Endothelial cell of umbilical vein (primary cell): ENCODE data around the gene MRPL58. TPM values are rescaled to one million over a fixed set of nuclear protein-coding genes. Genes with fewer than 3 reads are reported as not detected.

Source experiments
- BruUV-seq: library from RNA; stranded (reverse); fragments of 400-500 nt; replicated peaks from 2 replicates; lab custom pipeline; 2021; lab: Mats Ljungman, UMichigan
- CTCF ChIA-PET: fragments of 300-600, 350-600 bp; sonication (Branson Sonifier 250); formaldehyde crosslinking; loops from one replicate; lab custom pipeline; 2021; ENCODE audit warnings: antibody characterized with exemption, inconsistent platforms; lab: Charles Lee
- POLR2A ChIA-PET: fragments of 300-600, 350-600 bp; sonication (Branson Sonifier 250); formaldehyde crosslinking; loops from one replicate; lab custom pipeline; 2021; ENCODE audit warnings: antibody characterized with exemption, inconsistent platforms; lab: Charles Lee
- DNase-seq: peaks from one replicate; pipeline ENCODE4 v3.0.0-alpha.2; 2011; ENCODE audit warnings: low read depth, low spot score
- FAIRE-seq: peaks from 2 replicates; lab custom pipeline; 2011; peaks lifted over from hg19 to GRCh38; lab: Jason Lieb, UNC
- H2AFZ ChIP-seq: 2 replicates; pipeline ENCODE4 v1.6.0; 2012; ENCODE audit warnings: low read depth, low read length, control low read depth, inconsistent platforms
- H3K27ac ChIP-seq: 2 replicates; pipeline ENCODE4 v1.5.1; 2011; ENCODE audit warnings: low read depth, mild to moderate bottlenecking, control low read depth, low read length, moderate library complexity; ENCODE audit not compliant: insufficient read depth
- H3K27me3 ChIP-seq, 2 experiments: 2 replicates each; pipeline versions ENCODE4 v1.6.0 to v1.6.1; 2011; ENCODE audit warnings: low read length in 2 of 2, mixed read lengths in 1 of 2; ENCODE audit not compliant: control insufficient read depth in 2 of 2, insufficient read depth in 2 of 2
- H3K36me3 ChIP-seq, 2 experiments: 2 replicates in 1 of 2; 3 replicates in 1 of 2; pipeline ENCODE4 v1.5.1; 2011; ENCODE audit warnings: low read length in 2 of 2, mild to moderate bottlenecking in 1 of 2, moderate library complexity in 1 of 2; ENCODE audit not compliant: control insufficient read depth in 2 of 2, insufficient read depth in 2 of 2; ENCODE audit errors: extremely low read depth in 1 of 2
- H3K4me1 ChIP-seq: 3 replicates; pipeline ENCODE4 v1.5.1; 2011; ENCODE audit warnings: mild to moderate bottlenecking, low read length; ENCODE audit not compliant: control insufficient read depth, insufficient read depth; ENCODE audit errors: extremely low read depth
- H3K4me2 ChIP-seq: 2 replicates; pipeline ENCODE4 v1.6.1; 2011; ENCODE audit warnings: low read length, control low read depth, mixed read lengths; ENCODE audit not compliant: insufficient read depth
- H3K4me3 ChIP-seq, 3 experiments: fragments of 200-600 bp in 1 of 3; sonication (generic), shearing (Covaris generic) in 1 of 3; replicated peaks in 1 of 3; 2 replicates each; pipeline ENCODE4 v1.5.1; 2011 to 2016; ENCODE audit warnings: control low read depth in 3 of 3, low read length in 3 of 3, mild to moderate bottlenecking in 2 of 3, inconsistent platforms in 1 of 3, low read depth in 1 of 3, moderate library complexity in 1 of 3; ENCODE audit not compliant: insufficient read depth in 1 of 3
- H3K79me2 ChIP-seq: 2 replicates; pipeline ENCODE4 v1.6.0; 2012; ENCODE audit warnings: low read length, inconsistent platforms; ENCODE audit not compliant: control insufficient read depth, insufficient read depth
- H3K9ac ChIP-seq: replicated peaks from 2 replicates; pipeline ENCODE3; 2011; ENCODE audit warnings: low read length, control low read depth; ENCODE audit not compliant: insufficient read depth; ENCODE audit errors: extremely low read depth
- H3K9me1 ChIP-seq: replicated peaks from 3 replicates; pipeline ENCODE4 v1.6.0; 2011; ENCODE audit warnings: mild to moderate bottlenecking, low read length; ENCODE audit not compliant: control insufficient read depth, insufficient read depth; ENCODE audit errors: extremely low read depth
- H3K9me3 ChIP-seq: replicated peaks from 2 replicates; pipeline ENCODE4 v1.5.1; 2012; ENCODE audit warnings: low read length, inconsistent platforms; ENCODE audit not compliant: control insufficient read depth, insufficient read depth
- H4K20me1 ChIP-seq: replicated peaks from 2 replicates; pipeline ENCODE3; 2011; ENCODE audit warnings: mild to moderate bottlenecking, low read length; ENCODE audit not compliant: control insufficient read depth, insufficient read depth; ENCODE audit errors: extremely low read depth
- CTCF ChIP-seq, 2 donors: IDR thresholded peaks; 1 replicate in 1 of 2; 2 replicates in 1 of 2; pipeline ENCODE4 v1.5.1; 2011; ENCODE audit warnings: low read length in 2 of 2, mild to moderate bottlenecking in 2 of 2, moderate library complexity in 2 of 2, control low read depth in 1 of 2, inconsistent platforms in 1 of 2, low read depth in 1 of 2; ENCODE audit not compliant: insufficient read depth in 1 of 2; ENCODE audit errors: extremely low read depth in 1 of 2
- EZH2 ChIP-seq: IDR thresholded peaks from 2 replicates; pipeline ENCODE4 v1.6.1; 2012; ENCODE audit warnings: borderline replicate concordance, low read depth, mild to moderate bottlenecking, moderate library complexity, low read length, inconsistent platforms; ENCODE audit not compliant: severe bottlenecking
- FOS ChIP-seq: IDR thresholded peaks from 2 replicates; pipeline ENCODE4 v1.6.1; 2011; ENCODE audit warnings: mild to moderate bottlenecking, low read length, moderate library complexity, borderline replicate concordance; ENCODE audit not compliant: insufficient read depth
- GATA2 ChIP-seq: IDR thresholded peaks from 2 replicates; pipeline ENCODE4 v1.7.0; 2011; ENCODE audit warnings: low read depth, mild to moderate bottlenecking, moderate library complexity, mixed read lengths, low read length; ENCODE audit not compliant: insufficient read length, insufficient read depth
- JUN ChIP-seq: IDR thresholded peaks from 2 replicates; pipeline ENCODE4 v1.6.1; 2011; ENCODE audit warnings: borderline replicate concordance, low read depth; ENCODE audit not compliant: insufficient read length, insufficient read depth
- MAX ChIP-seq: IDR thresholded peaks from 2 replicates; pipeline ENCODE4 v1.6.1; 2011; ENCODE audit not compliant: insufficient read depth, insufficient read length
- MYC ChIP-seq: IDR thresholded peaks from one replicate; pipeline ENCODE4 v1.6.1; 2011; ENCODE audit warnings: mild to moderate bottlenecking, low read depth, low read length
- POLR2A ChIP-seq: IDR thresholded peaks from 2 replicates; pipeline ENCODE4 v1.6.1; 2012; ENCODE audit warnings: low read depth, mild to moderate bottlenecking, control low read depth, low read length
- POLR2AphosphoS5 ChIP-seq: IDR thresholded peaks from 2 replicates; pipeline ENCODE4 v1.6.1; 2012; ENCODE audit warnings: low read depth, mild to moderate bottlenecking, control low read depth, low read length, moderate library complexity; ENCODE audit not compliant: insufficient read depth
- dilution Hi-C: fragments of 300-500 bp; cut with MboI; formaldehyde crosslinking; loops from one replicate; pipeline ENCODE4 v1.15.0; 2019; ENCODE audit warnings: low sequenced_read_pairs; ENCODE audit not compliant: extremely low pct_ligation_motif_present
- intact Hi-C: fragments of 100-400 bp; cut with micrococcal nuclease; formaldehyde crosslinking; loops from one replicate; pipeline ENCODE4 v1.10.0; 2022
- polyA plus RNA-seq, 4 experiments: library from polyadenylated mRNA; depleted of rRNA in 3 of 4; stranded (reverse) in 3 of 4; unstranded in 1 of 4; fragments of >200 nt; gene quantifications; 2 replicates each; pipeline versions ENCODE4 v1.2.1 to v1.2.3, GENCODE V29; 2011 to 2012; ENCODE audit warnings: missing spikeins in 1 of 4
- total RNA-seq: library from RNA; stranded (reverse); gene quantifications from 2 replicates; pipeline ENCODE4 v1.2.3, GENCODE V29; 2021

The MRPL58 gene
- total and polyA plus RNA-seq, 2 donors (not counting 3 experiments of a cell fraction or from before 2014, with no cell fraction given) = 38.0 to 43.7 TPM

GRCh38 chr17:74995847-74996246, 16.6 kb upstream of the MRPL58 start:
- H3K27ac ChIP-seq = no peak overlapping the region
- no peaks in the 10 kb centered on the region for H3K4me1 ChIP-seq
- POLR2A ChIA-PET = no interaction called here
- H3K9ac ChIP-seq = no peak overlapping the region
- no TSS peak for BruUV-seq
- no peaks in the 10 kb centered on the region for H4K20me1 ChIP-seq
- dilution Hi-C loops = no loop called here
- no peaks in the 10 kb centered on the region for H3K27me3 ChIP-seq
- FAIRE-seq (no peak), DNase-seq (no peak)
- CTCF ChIA-PET = interaction anchor here (0.9 to 1.0 kb wide), 2 partner anchors 9 to 260 kb away, joined by 3 read pairs; no protein-coding TSS in a partner anchor
- no peaks in the 10 kb centered on the region for H3K9me1 ChIP-seq
- H3K4me3 ChIP-seq = no peak overlapping the region
- peaks cover 0 to 4% of the 10 kb centered on the region in 2 experiments for H3K36me3 ChIP-seq
- no peak overlapping the region for H3K4me2 ChIP-seq
- H3K9me3 ChIP-seq = no peaks in the 10 kb centered on the region
- no peak overlapping the region for H2AFZ ChIP-seq
- intact Hi-C loops = no loop called here
- TF ChIP-seq EZH2 (no peak), MYC (no peak), JUN (no peak), FOS (no peak)
- peaks cover 5% of the 10 kb centered on the region for H3K79me2 ChIP-seq

GRCh38 chr17:74998783-74999182, 13.7 kb upstream of the MRPL58 start:
- dilution Hi-C loops = no loop called here
- H3K9ac ChIP-seq = no peak overlapping the region
- no peak overlapping the region for H3K27ac ChIP-seq
- FAIRE-seq = no peak
- no peak overlapping the region for H2AFZ ChIP-seq
- H3K9me3 ChIP-seq = no peaks in the 10 kb centered on the region
- CTCF ChIA-PET = interaction anchor here (1.8 to 2.3 kb wide), 3 partner anchors 14 to 41 kb away, joined by 7 to 11 read pairs (median 8); partner anchors contain the start of gene MRPL58
- H4K20me1 ChIP-seq = no peaks in the 10 kb centered on the region
- H3K27me3 ChIP-seq = no peaks in the 10 kb centered on the region
- no peak overlapping the region for H3K4me2 ChIP-seq
- intact Hi-C loops = no loop called here
- TF ChIP-seq POLR2A (no peak), CTCF (IDR thresholded peaks at IDR 0.05; ENCODE audit: extremely low read depth in 1 of 2, insufficient read depth in 1 of 2, low read depth in 1 of 2, low read length in 2 of 2) (no peak), MAX (no peak), FOS (no peak), GATA2 (no peak), JUN (no peak), MYC (no peak), EZH2 (no peak), POLR2AphosphoS5 (no peak)
- no peak for DNase-seq
- H3K9me1 ChIP-seq = no peaks in the 10 kb centered on the region
- H3K4me3 ChIP-seq = no peak overlapping the region
- no peaks in the 10 kb centered on the region for H3K4me1 ChIP-seq
- peaks cover 4% of the 10 kb centered on the region for H3K79me2 ChIP-seq
- POLR2A ChIA-PET = no interaction called here
- H3K36me3 ChIP-seq = peaks cover 0 to 32% of the 10 kb centered on the region in 2 experiments
- BruUV-seq = no TSS peak
